WTC11 (cell line): ENCODE measurements around the gene PRR14.

ENCODE experiments used
- CTCF ChIP-seq: fragments of 200-600 bp; IDR thresholded peaks from 2 replicates; pipeline ENCODE4 v1.8.0; 2022; ENCODE audit warnings: antibody characterized with exemption
- GRHL2 ChIP-seq: fragments of 250-450 bp; sonication (Bioruptor Pico); IDR thresholded peaks from 2 replicates; pipeline ENCODE4 v1.8.0; 2022; ENCODE audit warnings: mild to moderate bottlenecking, moderate library complexity; ENCODE audit not compliant: insufficient replicate concordance, severe bottlenecking
- HMGXB4 ChIP-seq: sonication (generic); formaldehyde crosslinking; IDR thresholded peaks from 2 replicates; pipeline ENCODE4 v1.8.1; 2023; ENCODE audit warnings: mild to moderate bottlenecking, moderate library complexity, missing genetic modification reagents
- KAT7 ChIP-seq: sonication (generic); formaldehyde crosslinking; IDR thresholded peaks from 2 replicates; pipeline ENCODE4 v1.8.1; 2023; ENCODE audit warnings: missing genetic modification reagents, mild to moderate bottlenecking, borderline replicate concordance
- ZNF138 ChIP-seq: sonication (generic); formaldehyde crosslinking; conservative IDR thresholded peaks from 2 replicates; pipeline ENCODE4 v1.8.1; 2022; ENCODE audit warnings: mild to moderate bottlenecking, moderate library complexity, missing genetic modification reagents
- ZNF317 ChIP-seq: sonication (generic); formaldehyde crosslinking; IDR thresholded peaks from 2 replicates; pipeline ENCODE4 v1.8.1; 2023; ENCODE audit warnings: low read depth, mild to moderate bottlenecking, moderate library complexity, missing genetic modification reagents, borderline replicate concordance
- TF ChIP-seq, protein P1 (sequence below): sonication (generic); formaldehyde crosslinking; IDR thresholded peaks from 2 replicates; pipeline ENCODE4 v1.8.1; 2023; ENCODE audit warnings: mild to moderate bottlenecking, missing genetic modification reagents, moderate library complexity

GRCh38 chr16:30656974-30657865 lies 6.5 kb downstream of the PRR14 start:
- TF ChIP-seq ZNF317 (CRISPR knock-in tag) (no peak), KAT7 (CRISPR knock-in tag) (no peak), HMGXB4 (CRISPR knock-in tag) (no peak), GRHL2 (CRISPR knock-in tag) (no peak), CTCF (no peak), ZNF138 (CRISPR knock-in tag) (no peak)
- TF ChIP-seq, protein P1, sequence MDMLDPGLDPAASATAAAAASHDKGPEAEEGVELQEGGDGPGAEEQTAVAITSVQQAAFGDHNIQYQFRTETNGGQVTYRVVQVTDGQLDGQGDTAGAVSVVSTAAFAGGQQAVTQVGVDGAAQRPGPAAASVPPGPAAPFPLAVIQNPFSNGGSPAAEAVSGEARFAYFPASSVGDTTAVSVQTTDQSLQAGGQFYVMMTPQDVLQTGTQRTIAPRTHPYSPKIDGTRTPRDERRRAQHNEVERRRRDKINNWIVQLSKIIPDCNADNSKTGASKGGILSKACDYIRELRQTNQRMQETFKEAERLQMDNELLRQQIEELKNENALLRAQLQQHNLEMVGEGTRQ (CRISPR knock-in tag), result no peak
